OCI-M1 (cell line): Measurements from ENCODE around the gene SMAP2.
"Not testable (repeated sequence)": the region's sequence is repeated elsewhere in the genome, so short reads cannot be mapped to it uniquely, and the experiment has no call there.

Experiments
- DNase-seq: peaks from one replicate; lab custom pipeline; 2025; lab: John Stamatoyannopoulos, UW

The SMAP2 gene

DNA sequence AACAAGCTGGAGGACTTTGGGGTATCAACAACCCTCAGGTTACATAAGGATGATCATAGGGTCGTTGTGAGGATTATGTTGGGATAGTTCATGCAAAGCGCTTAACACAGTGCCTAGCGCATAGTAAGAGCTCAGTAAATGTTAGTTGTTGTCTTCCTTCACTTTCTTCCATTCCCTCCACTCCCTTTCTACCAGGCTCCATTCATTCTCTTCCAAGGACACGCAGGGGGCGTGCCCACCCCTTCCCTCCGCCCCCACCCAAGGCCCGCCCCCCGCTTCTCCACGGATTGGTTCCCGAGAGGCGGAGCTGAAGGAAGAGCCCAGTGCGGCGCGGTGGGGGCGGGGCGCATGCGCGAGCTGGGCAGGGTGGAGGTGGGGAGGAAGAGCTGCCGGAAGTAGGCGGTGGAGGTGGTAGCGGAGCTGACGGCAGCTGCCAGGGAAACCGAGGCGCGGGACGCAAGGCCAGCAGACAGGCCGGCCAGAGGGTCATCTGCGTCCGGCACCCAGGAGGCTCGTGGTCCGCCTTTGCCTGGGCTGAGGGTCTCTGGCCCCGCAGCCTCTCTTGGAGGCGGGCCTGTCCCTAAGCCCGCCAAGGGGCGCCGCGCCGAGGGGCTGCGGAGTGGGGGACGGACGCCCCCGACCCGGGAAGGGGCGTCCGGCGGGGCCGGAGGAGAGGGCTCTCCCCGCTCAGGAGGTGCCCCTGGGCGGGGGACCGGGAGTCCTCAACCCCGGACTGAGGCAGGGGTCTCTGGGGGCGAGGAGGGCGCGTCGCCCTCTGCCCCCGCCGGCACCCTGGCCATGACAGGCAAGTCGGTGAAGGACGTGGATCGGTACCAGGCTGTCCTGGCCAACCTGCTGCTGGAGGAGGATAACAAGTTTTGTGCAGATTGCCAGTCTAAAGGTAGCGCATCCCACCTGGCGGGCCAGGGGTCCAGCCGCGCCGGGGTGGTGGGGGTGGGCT lies at the start of gene SMAP2:
TSS of gene SMAP2 (plus strand) at position 405 of the 961 bp plus-strand sequence. CDS start at position 799, 394 bp downstream.
- peak; percentile 97 for DNase-seq

DNA sequence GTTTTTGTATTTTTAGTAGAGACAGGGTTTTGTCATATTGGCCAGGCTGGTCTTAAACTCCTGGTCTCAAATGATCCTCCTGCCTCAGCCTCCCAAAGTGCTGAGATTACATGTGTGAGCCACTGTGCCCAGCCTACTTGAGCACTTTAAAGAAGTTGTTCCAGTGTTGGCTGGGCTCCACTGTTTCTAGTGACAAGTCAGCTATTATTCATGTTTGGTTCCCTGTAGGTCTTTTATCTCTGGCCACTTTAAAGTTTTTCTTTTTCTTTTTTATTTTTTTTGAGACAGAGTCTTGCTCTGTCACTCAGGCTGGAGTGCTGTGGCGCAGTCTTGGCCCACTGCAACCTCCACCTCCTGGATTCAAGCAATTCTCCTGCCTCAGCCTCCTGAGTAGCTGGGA lies 42.1 kb upstream of the SMAP2 start:
- not testable (repeated sequence) for DNase-seq

DNA sequence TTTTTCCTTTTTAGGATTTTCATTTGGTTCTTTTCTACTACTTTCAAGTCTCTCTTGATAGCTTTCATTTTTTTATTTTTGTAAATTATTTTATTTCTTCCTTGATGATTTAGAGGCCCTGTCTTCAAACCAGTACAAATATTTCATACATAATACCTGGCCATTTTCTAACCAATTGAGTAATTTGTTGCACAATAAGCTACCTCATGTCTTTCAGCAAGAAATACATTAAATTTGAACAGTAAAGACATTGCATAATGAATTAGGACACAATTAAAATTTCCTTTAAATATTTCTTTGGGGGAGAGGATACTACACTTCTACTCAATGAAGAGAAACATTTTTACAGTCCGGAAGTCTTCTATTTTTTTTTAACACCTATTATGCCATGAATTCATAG lies 40.8 kb upstream of the SMAP2 start:
- DNase-seq, result no peak

DNA sequence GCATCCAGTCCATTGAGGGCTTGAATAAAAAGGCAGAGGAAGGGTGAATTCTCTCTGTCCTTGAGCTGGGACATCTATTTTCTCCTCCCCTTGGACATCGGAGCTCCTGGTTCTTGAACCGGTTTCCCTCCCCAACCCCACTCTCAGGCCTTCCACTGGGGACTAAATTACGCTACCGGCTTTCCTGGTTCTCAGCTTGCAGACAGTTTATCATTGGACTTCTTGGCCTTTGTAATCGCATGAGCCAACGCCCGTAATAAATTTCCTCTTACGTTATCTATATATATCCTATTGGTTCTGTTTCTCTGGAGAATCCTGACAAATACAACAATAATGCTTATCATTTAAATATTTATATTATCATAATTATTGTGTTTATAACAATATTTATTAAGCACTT lies 36.1 kb upstream of the SMAP2 start:
- DNase-seq, result no peak

DNA sequence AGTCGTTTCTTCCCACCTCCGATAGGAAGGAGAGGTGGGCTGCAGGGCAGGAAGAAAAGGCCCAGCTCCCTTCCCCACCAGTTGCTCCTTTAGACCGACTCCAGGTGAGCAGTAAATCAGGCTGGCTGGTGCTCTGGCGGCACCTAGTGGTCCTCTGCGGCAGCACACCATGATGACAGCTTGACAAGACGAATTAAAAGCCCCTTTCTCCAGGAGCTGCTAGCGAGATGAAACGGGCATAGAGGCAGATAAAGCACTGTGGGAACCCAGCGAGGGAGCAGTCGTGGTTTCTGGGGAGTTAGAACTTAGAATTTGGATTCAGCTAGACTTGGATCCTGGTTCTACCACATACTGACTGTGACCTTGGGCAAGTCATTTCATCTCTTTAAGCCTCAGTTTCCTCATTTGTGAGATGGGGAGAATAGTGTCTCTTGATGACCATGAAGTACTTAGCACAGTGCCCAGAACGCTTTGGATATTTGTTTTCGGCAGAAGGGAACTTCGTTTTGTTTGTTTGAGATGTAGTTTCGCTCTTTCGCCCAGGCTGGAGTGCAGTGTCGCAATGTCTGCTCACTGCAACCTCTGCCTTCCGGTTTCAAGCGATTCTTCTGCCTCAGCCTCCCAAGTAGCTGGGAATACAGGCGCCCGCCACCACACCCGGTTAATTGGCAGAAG lies 34.6 kb upstream of the SMAP2 start:
- peak; percentile 92 for DNase-seq

DNA sequence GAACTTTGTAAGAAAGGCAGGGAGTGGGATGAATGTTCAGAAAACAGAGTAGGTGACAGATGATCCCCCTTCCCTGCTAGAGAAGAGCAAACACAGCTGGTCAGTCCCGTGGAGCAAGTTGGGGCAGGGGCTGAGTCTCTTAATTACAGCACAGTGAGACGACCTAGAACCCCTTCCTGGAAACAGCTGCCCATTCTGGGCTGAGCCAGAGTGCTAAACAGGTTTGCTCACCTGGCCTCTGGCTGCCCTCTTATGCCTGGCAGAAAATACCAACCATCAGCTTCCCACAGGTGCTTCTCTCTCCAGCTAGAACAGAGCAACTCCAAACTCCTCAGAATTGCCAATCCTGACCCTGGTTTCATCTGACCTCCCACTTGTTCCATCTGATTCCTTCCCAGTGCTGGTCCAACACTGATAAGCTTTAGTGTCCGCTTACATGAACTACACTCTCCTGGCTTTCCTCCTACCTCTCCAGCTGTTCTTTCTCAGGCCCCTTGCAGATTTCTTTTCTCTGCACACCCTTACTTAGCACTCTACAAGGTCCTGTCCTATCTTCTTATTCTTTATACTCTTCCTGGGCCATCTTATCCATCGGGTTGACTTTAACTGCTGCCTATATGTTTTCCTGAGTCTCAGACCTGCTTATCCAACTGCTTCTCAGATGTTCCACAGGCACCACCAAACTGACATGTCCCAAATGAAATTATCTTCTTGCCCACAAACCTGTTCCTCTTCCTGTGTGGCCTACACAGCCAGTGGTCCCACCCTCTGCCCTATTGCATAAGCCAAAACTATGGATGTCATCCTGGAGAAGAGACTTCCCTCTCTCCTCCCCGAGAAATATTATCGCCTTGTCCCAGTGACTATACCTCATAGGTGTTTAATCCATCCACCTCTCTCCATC lies 33.9 kb upstream of the SMAP2 start:
- DNase-seq, result peak; percentile 21

DNA sequence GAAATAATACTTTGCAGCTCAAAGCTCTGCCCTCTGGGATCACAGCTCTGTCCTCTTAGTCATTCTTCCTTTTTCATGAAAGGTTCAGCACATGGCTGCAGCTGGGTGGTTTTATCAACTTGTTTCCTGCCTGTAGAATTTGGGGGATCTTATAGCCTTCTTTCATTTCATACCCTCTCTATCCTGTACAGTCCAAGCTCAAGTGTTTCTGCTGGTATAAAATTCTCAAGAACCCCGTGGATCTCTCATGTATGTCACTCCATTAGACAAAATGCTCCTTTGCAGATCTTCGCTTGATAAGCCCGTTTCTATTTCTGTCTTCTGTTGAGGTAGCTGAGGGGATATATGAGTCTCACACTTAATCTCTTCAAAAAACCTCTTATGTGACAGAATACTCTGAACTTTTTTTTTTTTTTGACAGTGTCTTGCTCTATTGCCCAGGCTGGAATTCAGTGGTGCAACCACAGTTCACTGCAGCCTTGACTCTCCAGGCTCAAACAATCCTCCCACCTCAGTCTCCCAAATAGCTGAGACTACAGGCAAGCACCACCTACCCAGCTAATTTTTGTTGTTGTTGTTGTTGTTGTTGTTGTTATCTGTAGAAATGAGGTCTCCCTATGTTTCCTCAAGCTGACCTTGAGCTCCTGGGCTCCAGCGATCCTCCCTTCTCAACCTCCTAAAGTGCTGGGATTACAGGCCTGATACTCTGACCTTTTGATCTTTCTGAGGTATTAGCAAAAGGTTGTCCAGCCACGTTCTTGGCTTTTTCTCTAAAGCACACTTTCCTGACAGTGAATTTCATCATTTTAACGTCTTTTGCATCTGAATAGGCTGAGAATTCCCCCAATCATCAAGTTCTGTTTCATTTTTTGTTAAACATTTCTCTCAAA lies 31.8 kb upstream of the SMAP2 start:
- peak; percentile 28 for DNase-seq

DNA sequence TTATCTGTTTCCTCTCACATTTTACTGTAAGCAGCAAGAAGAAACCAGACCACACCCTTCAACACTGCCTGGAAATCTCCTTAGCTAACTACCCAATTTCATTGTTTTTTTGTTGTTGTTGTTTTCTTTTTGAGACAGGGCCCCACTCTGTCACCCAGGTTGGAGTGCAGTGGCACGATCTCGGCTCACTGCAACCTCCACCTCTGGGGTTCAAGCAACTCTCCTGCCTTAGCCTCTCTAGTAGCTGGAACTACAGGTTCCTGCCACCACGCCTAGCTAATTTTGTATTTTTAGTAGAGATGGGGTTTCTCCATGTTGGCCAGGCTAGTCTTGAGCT lies 31.2 kb upstream of the SMAP2 start:
- DNase-seq, result not testable (repeated sequence)

DNA sequence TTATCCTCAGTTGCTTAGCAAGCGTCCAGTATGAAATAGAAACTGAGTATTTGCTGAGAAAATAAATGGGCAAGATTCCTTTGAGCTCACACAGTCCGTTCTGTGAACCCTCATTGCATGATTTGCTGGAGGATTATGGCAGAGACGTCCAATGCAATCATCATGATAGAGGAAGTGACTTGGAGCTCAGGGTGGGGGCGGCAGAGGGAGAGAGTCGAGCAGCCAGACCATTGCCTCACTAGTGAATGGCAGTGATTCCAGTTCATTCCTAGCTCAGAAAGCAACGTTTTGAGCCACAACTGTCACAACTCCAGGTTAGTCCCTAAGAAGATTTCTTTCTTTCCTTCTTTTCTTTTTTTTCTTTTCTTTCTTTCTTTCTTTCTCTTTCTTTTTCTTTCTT lies 28.9 kb upstream of the SMAP2 start:
- DNase-seq, result peak; percentile 65

DNA sequence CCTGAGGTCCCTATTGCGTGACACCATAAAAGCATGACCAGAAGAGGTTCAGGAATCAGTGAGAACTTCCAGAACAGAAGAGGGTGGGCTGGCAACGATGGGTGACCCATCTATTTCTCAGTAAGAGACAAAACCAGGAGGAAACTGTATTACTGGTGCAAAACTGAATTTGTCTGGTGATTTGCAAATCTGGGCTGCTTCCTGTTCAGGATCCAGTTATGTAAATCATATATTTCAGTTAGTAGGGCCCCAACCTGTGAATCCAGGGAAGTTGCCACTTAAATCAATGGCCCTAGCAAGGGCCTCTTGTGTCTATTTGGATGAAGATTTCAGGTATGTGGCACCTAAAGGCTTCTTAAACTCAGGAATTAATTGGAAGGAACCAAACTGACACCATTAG lies 23.1 kb upstream of the SMAP2 start:
- no peak for DNase-seq

DNA sequence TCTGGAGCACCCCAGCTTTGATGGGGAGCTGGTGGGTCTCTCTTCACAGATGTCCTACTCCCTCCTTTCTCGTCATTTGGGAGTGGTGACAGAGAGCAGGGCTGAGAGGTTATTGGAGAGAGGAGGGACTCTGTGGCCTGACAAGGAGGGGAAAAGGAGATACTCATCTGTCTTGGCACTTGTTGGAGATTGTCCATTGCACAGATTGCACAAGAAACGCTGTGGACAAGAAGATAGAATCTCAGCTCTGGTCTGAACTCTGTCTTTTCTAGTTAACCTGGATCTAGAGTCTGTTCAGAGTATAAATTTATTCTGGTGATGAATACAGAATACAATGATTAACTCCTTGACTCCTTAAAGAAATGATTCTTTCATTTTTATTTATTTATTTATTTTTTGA lies 22.4 kb upstream of the SMAP2 start:
- DNase-seq, result no peak

DNA sequence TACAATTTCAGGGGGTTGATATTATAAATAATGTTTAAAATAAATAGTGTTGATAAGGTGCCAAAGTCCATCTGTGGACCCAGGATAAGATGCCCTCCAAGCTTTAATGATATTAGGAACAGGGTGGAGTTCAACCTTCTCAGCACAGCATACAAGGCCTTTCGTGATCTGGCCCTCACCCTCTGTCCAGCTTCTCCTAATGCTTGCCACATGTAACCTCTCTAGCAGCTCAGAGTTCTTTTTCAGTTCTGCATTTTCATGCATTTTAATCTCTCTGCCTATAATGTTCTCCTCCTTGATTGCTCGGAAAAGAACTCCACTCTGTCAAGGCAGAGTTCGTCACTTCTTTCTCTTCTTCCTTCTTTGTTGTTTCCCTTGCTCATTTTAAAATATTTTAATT lies 21.4 kb upstream of the SMAP2 start:
- no peak for DNase-seq

DNA sequence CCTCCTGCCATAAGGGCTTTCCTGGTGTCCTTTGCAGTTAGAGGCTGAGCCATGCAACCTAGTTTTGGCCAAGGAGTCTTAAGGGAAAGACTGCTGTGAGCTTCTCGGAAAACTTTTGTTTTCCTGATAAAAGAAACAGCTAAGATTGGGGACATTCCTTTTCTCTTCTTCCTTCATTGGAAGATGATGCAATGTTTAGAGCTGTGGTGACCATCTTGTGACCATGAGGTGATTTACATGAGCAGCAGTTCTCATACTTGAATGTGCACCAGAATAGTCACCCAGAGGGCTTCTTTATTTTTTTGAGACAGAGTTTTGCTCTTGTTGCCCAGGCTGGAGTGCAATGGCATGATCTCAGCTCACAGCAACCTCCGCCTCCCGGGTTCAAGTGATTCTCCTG lies 20.4 kb upstream of the SMAP2 start:
- DNase-seq, result no peak

DNA sequence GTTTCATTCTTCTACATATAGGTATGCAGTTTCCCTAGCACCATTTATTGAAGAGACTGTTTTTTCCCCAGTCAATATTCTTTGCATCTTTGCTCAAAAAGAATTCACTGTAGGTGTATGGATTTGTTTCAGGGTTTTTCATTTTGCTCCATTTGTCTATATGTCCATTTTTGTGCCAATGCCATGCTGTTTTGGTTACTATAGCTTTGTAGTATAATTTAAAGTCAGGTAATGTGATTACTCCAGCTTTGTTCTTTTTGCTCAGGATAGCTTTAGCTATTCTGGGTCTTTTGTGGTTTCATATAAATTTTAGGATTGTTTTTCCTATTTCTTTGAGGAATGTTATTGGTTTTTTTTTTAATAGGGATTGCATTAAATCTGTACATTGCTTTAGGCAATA lies 15.9 kb upstream of the SMAP2 start:
- DNase-seq, result no peak

DNA sequence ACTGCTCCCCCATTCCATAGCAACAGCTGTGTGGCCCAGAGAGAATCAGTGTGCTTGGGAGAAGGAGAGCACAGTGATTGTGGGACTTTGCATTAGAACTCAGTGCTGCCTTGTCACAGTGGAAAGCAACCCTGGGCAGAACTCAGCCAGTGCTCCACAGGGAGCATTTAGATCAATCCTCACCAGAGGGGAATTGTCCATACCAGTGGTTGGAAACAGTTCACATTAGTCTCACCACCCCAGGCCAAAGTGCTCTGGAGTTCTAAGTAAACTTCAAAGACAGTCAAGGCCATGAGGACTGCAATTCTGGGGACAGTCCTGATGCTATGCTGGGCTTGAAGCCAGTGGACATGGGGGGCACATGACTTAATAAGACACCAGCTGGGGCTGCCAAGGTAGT lies 12.9 kb upstream of the SMAP2 start:
- DNase-seq, result no peak

DNA sequence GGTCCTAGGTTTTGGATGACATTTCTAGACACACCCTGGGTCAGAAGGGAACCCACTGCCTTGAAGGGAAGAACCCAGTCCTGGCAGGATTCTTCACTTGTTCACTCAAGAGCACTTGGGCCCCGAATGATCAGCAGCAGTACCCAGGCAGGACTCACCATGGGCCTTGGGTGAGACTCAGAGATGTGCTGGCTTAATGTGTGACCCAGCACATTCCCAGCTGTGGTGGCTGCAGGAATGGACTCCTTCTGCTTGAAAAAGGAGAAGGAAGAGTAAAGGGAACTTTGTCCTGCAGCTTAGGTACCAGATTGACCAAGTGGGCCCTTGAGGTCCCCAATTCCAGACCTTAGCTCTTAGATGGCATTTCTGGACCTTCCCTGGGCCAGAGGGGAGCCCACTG lies 12.3 kb upstream of the SMAP2 start:
- no peak for DNase-seq

DNA sequence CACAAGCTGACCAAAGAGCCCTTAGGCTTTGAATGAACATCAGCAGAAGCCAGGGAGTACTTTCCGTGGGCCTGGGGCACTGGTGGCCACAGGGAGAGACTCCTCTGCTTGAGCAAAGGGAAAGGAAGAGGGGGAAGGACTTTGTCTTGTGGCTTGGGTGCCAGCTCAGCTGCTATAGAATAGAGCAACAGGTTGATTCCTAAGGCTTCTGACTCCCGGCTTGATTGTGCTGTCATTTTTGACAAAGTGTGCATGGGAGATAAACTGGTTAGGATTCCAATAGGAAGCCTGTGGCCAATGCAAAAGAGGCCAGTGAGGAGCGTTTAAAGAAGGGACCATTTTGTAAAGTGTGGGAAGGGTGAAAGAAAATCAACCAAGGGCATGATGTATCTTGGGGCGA lies 11.9 kb upstream of the SMAP2 start:
- DNase-seq, result no peak

DNA sequence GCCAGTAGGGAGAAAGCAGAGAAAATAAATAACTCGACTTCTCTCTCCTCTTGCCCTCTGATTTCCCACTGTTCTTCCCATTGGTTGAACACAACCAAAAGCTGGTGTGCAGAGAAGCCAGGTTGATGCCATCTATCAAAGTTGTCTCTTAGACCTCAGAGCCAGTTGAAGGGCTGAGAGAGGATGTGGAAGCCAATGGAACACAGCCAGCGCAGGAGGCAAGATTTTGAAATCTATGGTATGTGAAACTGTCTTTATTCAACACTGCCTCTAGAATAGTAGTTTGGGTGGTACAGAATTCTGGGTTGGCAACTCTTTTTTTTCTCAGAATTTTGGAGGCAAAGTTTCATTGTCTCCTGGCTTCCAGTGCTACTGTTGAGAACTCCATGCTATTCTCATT lies 11.3 kb upstream of the SMAP2 start:
- DNase-seq, result no peak

DNA sequence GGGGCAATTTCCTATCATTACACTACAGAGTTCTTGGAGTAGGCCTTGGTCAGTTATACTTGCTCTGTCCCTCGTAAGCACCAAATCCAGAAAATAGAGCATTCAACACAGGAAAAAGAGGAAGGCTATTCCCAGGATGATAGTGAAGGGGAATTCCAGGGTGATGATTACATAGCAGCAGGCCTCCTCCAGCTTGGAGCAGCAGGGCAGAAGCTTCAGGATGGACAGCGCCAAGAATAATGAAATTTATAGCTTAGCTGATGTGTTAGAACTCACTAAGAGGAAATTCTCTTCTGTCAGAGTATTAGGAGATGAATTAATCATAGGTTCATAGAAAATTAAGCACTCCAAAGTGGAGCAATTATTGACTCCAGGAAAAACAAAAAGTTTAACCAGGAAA lies 10.8 kb upstream of the SMAP2 start:
- DNase-seq, result no peak

DNA sequence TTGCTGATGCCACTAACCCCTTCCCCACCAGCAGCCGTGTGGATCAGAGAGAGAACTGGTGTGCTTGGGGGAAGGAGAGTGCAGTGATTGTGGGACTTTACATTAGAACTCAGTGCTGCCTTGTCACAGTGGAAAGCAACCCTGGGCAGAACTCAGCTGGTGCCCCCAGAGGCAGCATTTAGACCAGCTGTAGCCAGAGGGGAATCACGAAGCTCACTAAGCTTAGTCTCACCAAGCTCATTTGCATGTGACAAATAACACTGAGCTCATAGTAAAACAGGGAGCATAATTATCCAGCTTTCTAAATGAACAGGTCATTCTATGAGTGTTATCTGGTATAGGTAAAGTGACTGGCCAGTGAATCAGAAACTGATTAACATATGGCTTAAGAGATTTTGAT lies 9.8 kb upstream of the SMAP2 start:
- DNase-seq, result peak; percentile 28

DNA sequence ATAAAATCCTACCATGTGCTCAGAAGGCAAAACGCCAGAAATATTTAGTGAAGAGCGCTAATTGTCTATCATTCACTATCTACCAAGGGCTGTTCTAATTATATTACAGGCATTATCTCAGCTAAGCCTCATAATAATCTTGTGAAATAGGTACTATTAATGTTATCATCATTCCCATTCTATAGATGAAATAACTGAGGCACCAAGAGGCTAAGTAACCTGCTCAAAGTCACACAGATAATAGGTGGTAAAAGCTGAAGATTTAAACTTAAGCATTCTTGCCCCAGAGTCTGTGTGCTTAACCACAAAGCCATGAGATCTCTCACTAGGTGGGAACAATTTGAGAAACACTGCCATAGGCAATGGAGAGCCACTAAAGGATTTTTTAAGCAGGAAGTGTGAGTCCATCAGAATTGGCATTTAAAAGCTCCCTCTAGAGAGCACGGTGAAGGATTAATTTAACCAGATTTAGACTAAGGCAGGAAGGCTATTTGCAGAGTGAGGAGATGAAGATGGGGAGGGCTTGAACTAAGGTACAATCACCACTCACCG lies 1.7 kb upstream of the SMAP2 start:
- no peak for DNase-seq
